ENCODE results near the gene PRRC2C.

GRCh38 chr1:171515299-171515698, 30.0 kb downstream of the PRRC2C start:
- TF ChIP-seq CTCF (conservative IDR thresholded peaks at IDR 0.05 in 1 of 2, IDR thresholded peaks at IDR 0.05 in 1 of 2; ENCODE audit: low read depth in 1 of 2, low read length in 2 of 2) (no peak), EZH2 (IDR thresholded peaks at IDR 0.05; ENCODE audit: low read length, missing control alignments) (no peak)

All from fibroblast of lung (primary cell).